ENCODE data around the gene PIGU. TPM values are rescaled to one million over a fixed set of nuclear protein-coding genes. Genes with fewer than 3 reads are reported as not detected.

PIGU gene
- total RNA-seq, 1 experiment from 2014 or later, result 25.0 TPM

DNA sequence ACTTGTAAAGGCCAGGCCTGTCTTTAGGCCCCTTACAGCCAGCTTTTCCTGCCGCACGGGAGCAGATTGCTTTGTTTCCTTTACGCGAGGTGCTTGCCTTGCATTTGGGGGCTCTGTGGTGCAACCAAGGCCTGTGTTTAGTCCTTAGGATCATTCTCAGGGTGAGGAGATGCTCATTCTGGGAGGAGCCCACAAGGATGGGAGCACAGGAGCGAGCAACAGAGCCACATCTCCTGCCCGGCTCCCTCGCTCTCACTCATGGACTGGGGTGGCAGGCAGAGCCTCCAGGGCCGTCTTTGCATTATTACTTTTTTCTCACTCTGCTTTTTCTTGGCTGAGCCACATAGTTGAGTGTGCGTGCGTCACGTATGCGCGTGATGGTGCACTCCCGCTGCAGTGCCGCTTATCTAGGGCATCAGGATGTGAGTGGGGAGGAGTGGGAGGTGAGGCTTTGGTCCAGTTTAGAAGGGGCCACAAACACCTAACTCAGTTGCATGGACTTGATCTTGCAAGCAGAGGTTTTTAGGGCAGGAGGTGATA lies 141.5 kb downstream of the PIGU start:
- Histone ChIP-seq H3K4me1 (replicated peaks; ENCODE audit: insufficient read depth) (no peaks in the 10 kb centered on the region), H3K27me3 (ENCODE audit: insufficient read depth, low read depth) (no peaks in the 10 kb centered on the region), H3K36me3 (ENCODE audit: low read depth) (peaks cover 23% of the 10 kb centered on the region), H3F3A (ENCODE audit: insufficient read depth, low read depth) (peaks cover 4% of the 10 kb centered on the region; the same call in 1 of the 2 replicates), H4K20me1 (ENCODE audit: insufficient read depth) (no peaks in the 10 kb centered on the region), H3K4me3 (no peak overlapping the region), H3K4me2 (no peak overlapping the region), H3K9me3 (ENCODE audit: insufficient read depth, low read depth) (no peaks in the 10 kb centered on the region), H3K9me2 (ENCODE audit: insufficient read depth) (no peaks in the 10 kb centered on the region), H3K79me2 (ENCODE audit: low read depth) (no peaks in the 10 kb centered on the region), H2AFZ (no peak overlapping the region), H3K27ac (no peak overlapping the region)
- no peak for DNase-seq
- TF ChIP-seq EZH2 (IDR thresholded peaks at IDR 0.05; ENCODE audit: low read depth), result no peak
- TF ChIP-seq, protein P1, sequence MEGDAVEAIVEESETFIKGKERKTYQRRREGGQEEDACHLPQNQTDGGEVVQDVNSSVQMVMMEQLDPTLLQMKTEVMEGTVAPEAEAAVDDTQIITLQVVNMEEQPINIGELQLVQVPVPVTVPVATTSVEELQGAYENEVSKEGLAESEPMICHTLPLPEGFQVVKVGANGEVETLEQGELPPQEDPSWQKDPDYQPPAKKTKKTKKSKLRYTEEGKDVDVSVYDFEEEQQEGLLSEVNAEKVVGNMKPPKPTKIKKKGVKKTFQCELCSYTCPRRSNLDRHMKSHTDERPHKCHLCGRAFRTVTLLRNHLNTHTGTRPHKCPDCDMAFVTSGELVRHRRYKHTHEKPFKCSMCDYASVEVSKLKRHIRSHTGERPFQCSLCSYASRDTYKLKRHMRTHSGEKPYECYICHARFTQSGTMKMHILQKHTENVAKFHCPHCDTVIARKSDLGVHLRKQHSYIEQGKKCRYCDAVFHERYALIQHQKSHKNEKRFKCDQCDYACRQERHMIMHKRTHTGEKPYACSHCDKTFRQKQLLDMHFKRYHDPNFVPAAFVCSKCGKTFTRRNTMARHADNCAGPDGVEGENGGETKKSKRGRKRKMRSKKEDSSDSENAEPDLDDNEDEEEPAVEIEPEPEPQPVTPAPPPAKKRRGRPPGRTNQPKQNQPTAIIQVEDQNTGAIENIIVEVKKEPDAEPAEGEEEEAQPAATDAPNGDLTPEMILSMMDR (conservative IDR thresholded peaks at IDR 0.05), result no peak
- ChIA-PET POLR2A (ENCODE audit: unreplicated experiment) (no interaction called here), CTCF (interaction anchor here (0.6 kb wide), 1 partner anchor 145 kb away, joined by 5 read pairs; no protein-coding TSS in a partner anchor)
- no TSS peak for BruUV-seq (replicated peaks)
- intact Hi-C loops (cut with micrococcal nuclease; ENCODE audit: unreplicated experiment), result no loop called here

DNA sequence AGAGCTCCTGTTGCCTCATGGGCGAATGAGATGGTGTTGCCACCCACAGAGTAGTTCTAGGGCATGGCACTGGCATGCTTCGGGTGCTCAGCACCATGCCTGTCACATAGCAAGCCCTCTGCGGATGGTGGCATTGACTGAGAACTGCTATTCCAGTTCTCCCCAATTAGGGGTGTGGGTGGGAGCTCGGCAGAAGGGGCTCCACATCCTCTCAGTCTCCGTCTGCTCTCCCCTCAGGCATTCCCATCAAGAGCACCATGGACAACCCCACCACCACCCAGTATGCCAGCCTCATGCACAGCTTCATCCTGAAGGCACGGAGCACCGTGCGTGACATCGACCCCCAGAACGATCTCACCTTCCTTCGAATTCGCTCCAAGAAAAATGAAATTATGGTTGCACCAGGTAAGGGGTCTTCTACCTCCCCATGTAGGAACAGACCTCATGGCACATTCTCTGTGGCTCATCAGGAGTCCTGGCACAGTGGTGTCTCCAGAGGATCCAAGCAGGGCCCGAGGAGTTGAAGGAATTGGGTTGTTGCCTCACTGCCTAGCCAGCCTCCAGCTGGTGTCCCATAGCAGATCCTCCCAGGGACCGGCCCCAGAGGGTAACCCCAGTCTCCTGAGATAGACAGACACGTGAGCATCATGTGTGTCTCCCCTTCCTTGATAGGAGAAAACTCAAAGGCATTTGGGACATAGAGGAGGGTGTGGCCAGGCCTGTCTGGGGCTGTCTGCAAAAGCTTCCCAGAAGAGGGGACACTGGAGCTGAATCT lies 142.3 kb downstream of the PIGU start:
- no peaks in the 10 kb centered on the region for H4K20me1 ChIP-seq (ENCODE audit: insufficient read depth)
- H2AFZ ChIP-seq, result no peak overlapping the region
- intact Hi-C loops (cut with micrococcal nuclease; ENCODE audit: unreplicated experiment), result no loop called here
- POLR2A ChIA-PET (ENCODE audit: unreplicated experiment), result no interaction called here
- TF ChIP-seq, protein P1 (conservative IDR thresholded peaks at IDR 0.05), result no peak
- TF ChIP-seq EZH2 (IDR thresholded peaks at IDR 0.05; ENCODE audit: low read depth), result no peak
- H3K79me2 ChIP-seq (ENCODE audit: low read depth), result no peaks in the 10 kb centered on the region
- H3K4me2 ChIP-seq, result no peak overlapping the region
- CTCF ChIA-PET, result interaction anchor here (0.6 kb wide), 1 partner anchor 146 kb away, joined by 5 read pairs; no protein-coding TSS in a partner anchor
- no peaks in the 10 kb centered on the region for H3K27me3 ChIP-seq (ENCODE audit: insufficient read depth, low read depth)
- H3F3A ChIP-seq (ENCODE audit: insufficient read depth, low read depth), result peaks cover 4% of the 10 kb centered on the region; the same call in 1 of the 2 replicates
- DNase-seq, result no peak
- H3K36me3 ChIP-seq (ENCODE audit: low read depth), result peaks cover 31% of the 10 kb centered on the region
- no peak overlapping the region for H3K4me3 ChIP-seq
- H3K9me3 ChIP-seq (ENCODE audit: insufficient read depth, low read depth), result no peaks in the 10 kb centered on the region
- no peak overlapping the region for H3K27ac ChIP-seq
- BruUV-seq (replicated peaks), result no TSS peak
- H3K9me2 ChIP-seq (ENCODE audit: insufficient read depth), result no peaks in the 10 kb centered on the region
- H3K4me1 ChIP-seq (replicated peaks; ENCODE audit: insufficient read depth), result no peaks in the 10 kb centered on the region

DNA sequence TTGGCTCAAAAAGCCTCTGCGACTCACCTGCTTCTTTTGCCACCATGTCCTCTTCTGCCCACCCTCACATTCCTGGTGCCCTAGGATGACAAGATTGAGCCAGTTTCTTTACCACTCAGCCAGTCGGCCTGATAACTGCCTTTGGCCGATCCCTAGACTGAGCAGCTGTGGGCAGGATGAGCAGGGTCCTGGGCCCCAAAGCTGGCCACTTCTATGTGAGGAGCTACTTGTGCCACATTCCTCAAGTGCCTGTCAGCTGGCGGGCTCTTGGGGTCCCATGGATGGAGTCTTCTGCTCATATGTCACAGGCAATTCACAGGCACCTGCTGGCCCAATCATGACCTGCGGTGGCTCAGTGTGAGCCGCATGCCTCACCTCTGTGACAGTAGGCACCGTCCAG lies 144.1 kb downstream of the PIGU start:
- TF ChIP-seq, protein P1 (conservative IDR thresholded peaks at IDR 0.05), result no peak
- no peak for TF ChIP-seq EZH2 (IDR thresholded peaks at IDR 0.05; ENCODE audit: low read depth)
- POLR2A ChIA-PET (ENCODE audit: unreplicated experiment), result no interaction called here
- H4K20me1 ChIP-seq (ENCODE audit: insufficient read depth), result no peaks in the 10 kb centered on the region
- H3K4me3 ChIP-seq, result no peak overlapping the region
- 0 out of 2 replicates have a peak, but pooled peaks cover under 1% of the 10 kb centered on the region for H3K79me2 ChIP-seq (ENCODE audit: low read depth)
- no peak overlapping the region for H3K4me2 ChIP-seq
- no peaks in the 10 kb centered on the region for H3F3A ChIP-seq (ENCODE audit: insufficient read depth, low read depth)
- DNase-seq, result no peak
- CTCF ChIA-PET, result no interaction called here
- H3K27me3 ChIP-seq (ENCODE audit: insufficient read depth, low read depth), result no peaks in the 10 kb centered on the region
- no peak overlapping the region for H2AFZ ChIP-seq
- H3K27ac ChIP-seq, result no peak overlapping the region
- no TSS peak for BruUV-seq (replicated peaks)
- H3K36me3 ChIP-seq (ENCODE audit: low read depth), result peaks cover 31% of the 10 kb centered on the region
- no peaks in the 10 kb centered on the region for H3K9me2 ChIP-seq (ENCODE audit: insufficient read depth)
- no peaks in the 10 kb centered on the region for H3K4me1 ChIP-seq (replicated peaks; ENCODE audit: insufficient read depth)
- intact Hi-C loops (cut with micrococcal nuclease; ENCODE audit: unreplicated experiment), result no loop called here
- no peaks in the 10 kb centered on the region for H3K9me3 ChIP-seq (ENCODE audit: insufficient read depth, low read depth)
